Jurkat, Clone E6-1 (cell line): ENCODE data around the gene STOML2.

ENCODE experiments used
- DNase-seq: peaks from one replicate; pipeline ENCODE4 v3.0.0-alpha.2; 2011; ENCODE audit warnings: low read depth, low spot score
- H3K4me3 ChIP-seq: 2 replicates; pipeline ENCODE4 v1.5.1; 2011; ENCODE audit warnings: mild to moderate bottlenecking, low read length, control low read depth, moderate library complexity

Gene STOML2

GRCh38 chr9:35075358-35075757 lies 27.6 kb downstream of the STOML2 start:
- H3K4me3 ChIP-seq: no peak overlapping the region
- DNase-seq: no peak

GRCh38 chr9:35074791-35075190 lies 28.1 kb downstream of the STOML2 start:
- no peak for DNase-seq
- H3K4me3 ChIP-seq: no peak overlapping the region

GRCh38 chr9:35074141-35074540 lies 28.8 kb downstream of the STOML2 start:
- DNase-seq: no peak
- H3K4me3 ChIP-seq: no peak overlapping the region

- DNase-seq: no peak
- H3K4me3 ChIP-seq: no peak overlapping the region
Measured at GRCh38 chr9:35073279-35073612, 29.7 kb downstream of the STOML2 start.

GRCh38 chr9:35072461-35073278 lies 30.3 kb downstream of the STOML2 start, which contains the start of gene VCP:
Gene VCP (minus strand): TSS chr9:35072625. CDS start chr9:35072353, 272 bp downstream.
- peak; percentile 99 for DNase-seq
- peak within 1 kb of the TSS; percentile 89 for H3K4me3 ChIP-seq

- peak overlapping the region; percentile 89 for H3K4me3 ChIP-seq
- DNase-seq: peak; percentile 49
Measured at GRCh38 chr9:35071814-35072460, 31.0 kb downstream of the STOML2 start.

GRCh38 chr9:35070823-35071813 lies 31.8 kb downstream of the STOML2 start:
- DNase-seq: no peak
- peak overlapping the region; percentile 89 for H3K4me3 ChIP-seq

- DNase-seq: no peak
- no peak overlapping the region for H3K4me3 ChIP-seq
Measured at GRCh38 chr9:35069020-35069419, 33.9 kb downstream of the STOML2 start.

GRCh38 chr9:35067056-35067455 lies 35.9 kb downstream of the STOML2 start:
- no peak for DNase-seq
- H3K4me3 ChIP-seq: no peak overlapping the region

- no peak for DNase-seq
- no peak overlapping the region for H3K4me3 ChIP-seq
Measured at GRCh38 chr9:35060548-35061207, 42.3 kb downstream of the STOML2 start.

GRCh38 chr9:35059438-35059837 lies 43.5 kb downstream of the STOML2 start:
- DNase-seq: no peak
- no peak overlapping the region for H3K4me3 ChIP-seq

- no peak for DNase-seq
- no peak overlapping the region for H3K4me3 ChIP-seq
Measured at GRCh38 chr9:35057271-35057620, 45.7 kb downstream of the STOML2 start.

GRCh38 chr9:35056571-35057270 lies 46.2 kb downstream of the STOML2 start:
- no peak overlapping the region for H3K4me3 ChIP-seq
- DNase-seq: no peak

GRCh38 chr9:35054871-35055644 lies 47.9 kb downstream of the STOML2 start:
- no peak for DNase-seq
- no peak overlapping the region for H3K4me3 ChIP-seq

GRCh38 chr9:35054185-35054835 lies 48.6 kb downstream of the STOML2 start:
- no peak overlapping the region for H3K4me3 ChIP-seq
- DNase-seq: no peak

GRCh38 chr9:35051069-35051967 lies 51.6 kb downstream of the STOML2 start:
- peak; percentile 53 for DNase-seq

More at GRCh38 chr9:35051069-35051967, 51.6 kb downstream of the STOML2 start:
- H3K4me3 ChIP-seq: no peak overlapping the region
